Neural crest cell (in vitro differentiated cells): ENCODE data around the gene LZTR1. TPM values are rescaled to one million over a fixed set of nuclear protein-coding genes. Genes with fewer than 3 reads are reported as not detected.

ENCODE experiments used
- DNase-seq: peaks from one replicate; pipeline ENCODE4 v3.0.0; 2021; ENCODE audit warnings: low read depth, mixed read lengths, low spot score
- H3K27ac Mint-ChIP-seq: one replicate; pipeline ENCODE4 v1.8.0; 2021; ENCODE audit warnings: mild to moderate bottlenecking, mixed read lengths; ENCODE audit not compliant: unreplicated experiment
- H3K27me3 Mint-ChIP-seq: 2 replicates; pipeline ENCODE4 v1.8.0; 2021; ENCODE audit warnings: low read depth, mild to moderate bottlenecking, mixed read lengths
- H3K36me3 Mint-ChIP-seq: 2 replicates; pipeline ENCODE4 v1.8.0; 2021; ENCODE audit warnings: low read depth, mild to moderate bottlenecking, mixed read lengths
- H3K4me1 Mint-ChIP-seq: 2 replicates; pipeline ENCODE4 v1.8.0; 2021; ENCODE audit warnings: mixed read lengths
- H3K4me3 Mint-ChIP-seq: one replicate; pipeline ENCODE4 v1.8.0; 2021; ENCODE audit warnings: mild to moderate bottlenecking, mixed read lengths
- H3K9me3 Mint-ChIP-seq: 2 replicates; pipeline ENCODE4 v1.8.0; 2021; ENCODE audit warnings: mixed read lengths
- total RNA-seq: library from RNA; stranded (reverse); gene quantifications from 2 replicates; pipeline ENCODE4 v1.2.1, GENCODE V29; 2021
- TF ChIP-seq, protein P1 (sequence below): fragments of 200-600 bp; sonication (generic); conservative IDR thresholded peaks from 2 replicates; pipeline ENCODE4 v1.5.0; 2021; ENCODE audit warnings: antibody characterized with exemption, mild to moderate bottlenecking

Gene LZTR1
- total RNA-seq, 1 donor from 2014 or later: 94.5 TPM

DNA sequence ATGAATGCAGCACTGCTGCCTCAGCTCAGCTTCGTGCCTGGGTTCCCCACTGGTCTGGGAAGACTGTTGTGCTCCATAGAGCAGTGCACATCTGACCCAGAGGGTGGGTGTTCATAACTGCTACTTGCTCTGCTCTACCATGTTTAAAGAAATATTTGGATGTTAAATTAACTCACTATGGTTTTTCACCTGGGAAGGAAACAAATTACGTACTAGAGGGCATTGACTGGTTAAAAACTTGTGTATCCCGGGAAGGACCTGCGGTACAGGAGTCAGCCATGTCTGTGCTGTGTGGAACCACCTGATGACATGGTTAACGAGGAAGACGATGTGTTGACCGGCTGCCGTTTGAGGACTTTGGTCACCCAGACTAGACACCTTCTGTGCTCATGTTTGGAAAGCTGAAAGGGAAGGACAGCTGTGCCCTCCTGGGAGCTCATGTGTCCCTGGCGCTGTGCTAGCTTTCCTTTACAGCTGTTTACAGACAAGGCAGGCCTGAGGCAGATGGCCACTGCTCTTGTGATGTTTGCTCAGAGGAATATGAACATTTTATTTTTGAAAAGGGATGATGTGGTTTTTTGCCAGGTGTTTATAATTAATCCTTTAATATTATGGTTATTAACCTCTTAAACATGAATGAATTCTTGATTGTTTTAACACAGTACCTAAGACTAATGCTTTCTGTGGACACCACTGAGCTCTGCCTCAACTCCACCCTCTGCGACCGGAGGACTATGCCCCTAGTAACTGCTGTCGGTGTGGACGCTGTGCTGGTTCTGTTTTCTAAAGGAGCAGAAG is 29.4 kb upstream of the LZTR1 start:
- TF ChIP-seq, protein P1, sequence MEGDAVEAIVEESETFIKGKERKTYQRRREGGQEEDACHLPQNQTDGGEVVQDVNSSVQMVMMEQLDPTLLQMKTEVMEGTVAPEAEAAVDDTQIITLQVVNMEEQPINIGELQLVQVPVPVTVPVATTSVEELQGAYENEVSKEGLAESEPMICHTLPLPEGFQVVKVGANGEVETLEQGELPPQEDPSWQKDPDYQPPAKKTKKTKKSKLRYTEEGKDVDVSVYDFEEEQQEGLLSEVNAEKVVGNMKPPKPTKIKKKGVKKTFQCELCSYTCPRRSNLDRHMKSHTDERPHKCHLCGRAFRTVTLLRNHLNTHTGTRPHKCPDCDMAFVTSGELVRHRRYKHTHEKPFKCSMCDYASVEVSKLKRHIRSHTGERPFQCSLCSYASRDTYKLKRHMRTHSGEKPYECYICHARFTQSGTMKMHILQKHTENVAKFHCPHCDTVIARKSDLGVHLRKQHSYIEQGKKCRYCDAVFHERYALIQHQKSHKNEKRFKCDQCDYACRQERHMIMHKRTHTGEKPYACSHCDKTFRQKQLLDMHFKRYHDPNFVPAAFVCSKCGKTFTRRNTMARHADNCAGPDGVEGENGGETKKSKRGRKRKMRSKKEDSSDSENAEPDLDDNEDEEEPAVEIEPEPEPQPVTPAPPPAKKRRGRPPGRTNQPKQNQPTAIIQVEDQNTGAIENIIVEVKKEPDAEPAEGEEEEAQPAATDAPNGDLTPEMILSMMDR: no peak
- H3K4me1 Mint-ChIP-seq: peaks cover 6% of the 10 kb centered on the region
- H3K36me3 Mint-ChIP-seq: peaks cover 11% of the 10 kb centered on the region
- no peak overlapping the region for H3K27ac Mint-ChIP-seq
- no peak overlapping the region for H3K4me3 Mint-ChIP-seq
- no peaks in the 10 kb centered on the region for H3K9me3 Mint-ChIP-seq
- H3K27me3 Mint-ChIP-seq: peaks cover 17% of the 10 kb centered on the region
- DNase-seq: no peak

DNA sequence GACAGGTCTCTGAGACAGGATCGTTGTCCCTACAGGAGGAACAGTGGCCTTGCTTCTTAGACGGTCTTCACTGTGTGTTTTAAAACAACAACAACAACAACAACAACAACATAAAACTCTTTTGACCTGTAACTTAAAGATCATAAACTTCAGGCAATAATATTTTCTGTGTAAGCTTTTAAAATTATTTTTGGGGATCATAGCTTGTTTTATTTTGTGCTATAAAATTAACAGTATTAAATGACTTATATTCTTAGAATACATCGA is 28.8 kb upstream of the LZTR1 start:
- DNase-seq: no peak
- Mint-ChIP-seq H3K9me3 (no peaks in the 10 kb centered on the region), H3K36me3 (peaks cover 11% of the 10 kb centered on the region), H3K4me3 (no peak overlapping the region), H3K27me3 (peaks cover 22% of the 10 kb centered on the region), H3K27ac (no peak overlapping the region), H3K4me1 (peaks cover 6% of the 10 kb centered on the region)
- TF ChIP-seq, protein P1: no peak

DNA sequence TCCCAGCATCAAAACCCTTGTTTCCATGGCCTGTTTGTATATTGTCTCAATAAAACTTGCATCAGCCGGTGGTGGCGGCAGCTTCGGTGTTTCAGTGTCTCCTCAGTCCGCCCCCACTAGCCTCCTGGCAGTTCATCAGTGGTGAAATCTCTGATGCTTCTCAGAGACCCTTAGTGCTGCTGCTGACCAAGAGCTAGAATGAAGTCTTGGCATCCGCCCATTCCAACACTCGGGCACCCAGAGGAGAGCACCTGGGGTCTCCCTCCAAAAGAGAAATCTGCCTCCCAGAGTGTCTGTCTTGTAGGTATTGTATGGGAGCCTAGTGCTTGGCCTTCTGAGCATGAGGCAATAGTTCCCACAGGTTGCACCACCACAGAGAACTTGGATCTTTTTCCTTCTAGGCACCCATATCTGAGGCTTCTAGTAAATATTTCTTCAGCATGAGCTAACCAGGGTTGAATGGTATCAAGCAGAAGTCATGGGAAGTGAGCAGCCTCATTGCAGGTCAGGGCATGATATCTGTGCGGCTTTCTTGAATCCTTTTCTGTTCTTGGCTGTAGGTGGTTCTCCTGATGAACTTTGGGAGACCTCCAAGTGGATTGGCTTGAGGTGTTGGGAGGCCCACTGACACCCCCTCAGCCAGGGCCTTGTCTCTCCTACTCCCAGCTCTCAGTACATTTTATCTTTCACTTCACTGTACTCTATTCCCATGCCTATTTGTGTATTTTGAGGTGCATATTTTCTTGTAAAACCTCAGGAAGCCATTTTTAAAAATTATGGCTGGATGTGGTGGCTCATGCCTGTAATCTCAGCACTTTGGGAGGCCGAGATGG is 28.2 kb upstream of the LZTR1 start:
- Mint-ChIP-seq H3K9me3 (no peaks in the 10 kb centered on the region), H3K27ac (no peak overlapping the region), H3K4me1 (peaks cover 6% of the 10 kb centered on the region)

DNA sequence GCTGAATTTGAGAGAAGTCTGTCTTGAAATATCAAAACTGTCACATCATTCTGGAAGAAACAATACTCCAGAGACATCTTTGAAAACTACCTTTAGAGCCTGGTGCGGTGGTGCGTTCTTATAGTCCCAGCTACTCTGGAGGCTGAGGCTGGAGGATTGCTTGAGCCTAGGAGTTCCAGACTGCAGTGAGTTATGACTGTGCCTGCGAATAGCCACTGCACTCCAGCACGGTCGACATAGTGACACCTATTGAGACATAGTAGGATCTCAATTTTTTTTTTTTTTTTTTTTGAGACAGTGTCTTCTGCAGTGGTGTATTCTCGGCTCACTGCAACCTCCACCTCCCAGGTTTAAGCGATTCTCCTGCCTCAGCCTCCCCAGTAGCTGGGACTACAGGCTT is 26.5 kb upstream of the LZTR1 start:
- H3K27ac Mint-ChIP-seq: no peak overlapping the region
- peak overlapping the region; percentile 44 for H3K4me3 Mint-ChIP-seq
- H3K27me3 Mint-ChIP-seq: peaks cover 34% of the 10 kb centered on the region
- TF ChIP-seq, protein P1: no peak
- DNase-seq: no peak
- H3K4me1 Mint-ChIP-seq: peaks cover 6% of the 10 kb centered on the region
- H3K9me3 Mint-ChIP-seq: no peaks in the 10 kb centered on the region
- H3K36me3 Mint-ChIP-seq: peaks cover 6% of the 10 kb centered on the region

More for the DNA sequence above, 28.2 kb upstream of the LZTR1 start:
- peaks cover 27% of the 10 kb centered on the region for H3K27me3 Mint-ChIP-seq
- DNase-seq: no peak
- H3K36me3 Mint-ChIP-seq: peaks cover 11% of the 10 kb centered on the region
- H3K4me3 Mint-ChIP-seq: no peak overlapping the region
- TF ChIP-seq, protein P1: no peak

DNA sequence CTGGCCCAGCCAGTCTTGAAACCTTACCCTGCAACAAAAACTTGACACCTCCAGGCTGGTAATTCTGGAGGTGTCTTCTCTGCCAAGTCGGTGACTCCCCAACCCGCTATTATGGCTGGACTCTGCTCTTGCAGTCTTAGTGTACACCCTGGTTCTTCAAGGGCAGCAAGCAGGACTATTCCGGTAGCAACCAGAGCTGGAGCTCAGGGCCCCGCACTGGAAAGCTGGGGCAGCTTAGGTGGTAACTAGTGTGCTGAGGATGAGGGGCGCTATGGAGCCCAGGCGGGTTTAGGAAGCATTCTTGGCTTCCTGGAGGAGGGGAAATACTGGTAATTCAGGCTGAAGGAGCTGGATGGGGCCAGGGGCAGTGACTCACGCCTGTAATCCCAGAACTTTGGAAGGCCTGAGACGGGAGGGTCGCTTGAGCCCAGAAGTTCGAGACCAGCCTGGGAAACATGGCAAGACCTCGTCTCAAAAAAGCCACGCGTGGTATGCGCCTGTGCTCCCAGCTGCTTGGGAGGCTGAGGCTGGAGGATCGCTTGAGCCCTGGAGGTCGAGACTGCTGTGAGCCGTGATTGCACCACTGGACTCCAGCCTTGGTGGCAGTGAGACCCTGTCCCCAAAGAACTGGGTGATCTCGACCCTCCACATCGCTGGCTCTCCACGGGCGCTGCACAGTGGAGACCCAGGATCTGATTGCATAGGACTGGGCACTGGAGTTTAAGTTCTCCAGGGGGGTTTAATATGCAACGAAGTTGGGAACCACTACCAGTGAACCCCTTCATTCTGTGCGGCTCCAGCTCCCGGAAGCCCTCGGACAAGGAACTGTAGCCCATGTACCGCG is 25.6 kb upstream of the LZTR1 start:
- no peak overlapping the region for H3K27ac Mint-ChIP-seq
- TF ChIP-seq, protein P1: no peak
- H3K9me3 Mint-ChIP-seq: no peaks in the 10 kb centered on the region
- peaks cover 36% of the 10 kb centered on the region for H3K27me3 Mint-ChIP-seq
- peak overlapping the region; percentile 81 for H3K4me3 Mint-ChIP-seq
- peaks cover 6% of the 10 kb centered on the region for H3K36me3 Mint-ChIP-seq
- H3K4me1 Mint-ChIP-seq: peaks cover 6% of the 10 kb centered on the region
- DNase-seq: no peak
